Activated CD8-positive, alpha-beta memory T cell treated with anti-CD3 and anti-CD28 coated beads for 4 hours (primary cell): ENCODE measurements around the gene TSHZ2.

Experiments
- DNase-seq, 2 donors: peaks; one replicate each; pipeline ENCODE4 v3.0.0-alpha.2; 2020; ENCODE audit warnings: low read depth in 2 of 2

TSHZ2 gene

DNA sequence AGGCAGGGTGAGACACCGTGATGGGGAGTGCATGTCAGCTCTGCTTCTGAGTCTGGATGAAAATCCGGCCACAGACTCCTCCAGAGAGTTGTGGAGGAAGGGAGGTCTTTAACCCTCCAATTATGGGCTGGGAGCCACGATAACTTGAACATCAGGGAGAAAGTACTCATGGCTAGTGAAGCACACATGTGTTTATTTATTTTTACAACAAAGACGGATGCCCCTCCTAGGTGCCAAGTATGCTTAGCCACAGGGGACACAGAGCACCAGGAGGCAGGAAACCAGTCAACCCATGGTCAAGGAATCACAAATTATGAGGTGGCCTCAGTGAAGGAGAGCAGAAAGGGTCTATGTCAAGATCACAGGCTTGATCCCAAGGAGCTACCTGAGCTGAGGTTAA is 567.4 kb downstream of the TSHZ2 start:
- DNase-seq: no peak
